Hepatocyte (in vitro differentiated cells): ENCODE data around the gene GVQW3.

Experiments
- EZH2 ChIP-seq: fragments of 200-600 bp; sonication (generic); IDR thresholded peaks from 2 replicates; pipeline ENCODE4 v1.6.1; 2016; ENCODE audit warnings: antibody characterized with exemption, mild to moderate bottlenecking, borderline replicate concordance
- TF ChIP-seq, protein P1 (sequence below): fragments of 200-600 bp; sonication (generic); IDR thresholded peaks from 2 replicates; pipeline ENCODE4 v1.5.1; 2016; ENCODE audit warnings: antibody characterized with exemption, mild to moderate bottlenecking; ENCODE audit not compliant: poor library complexity

DNA sequence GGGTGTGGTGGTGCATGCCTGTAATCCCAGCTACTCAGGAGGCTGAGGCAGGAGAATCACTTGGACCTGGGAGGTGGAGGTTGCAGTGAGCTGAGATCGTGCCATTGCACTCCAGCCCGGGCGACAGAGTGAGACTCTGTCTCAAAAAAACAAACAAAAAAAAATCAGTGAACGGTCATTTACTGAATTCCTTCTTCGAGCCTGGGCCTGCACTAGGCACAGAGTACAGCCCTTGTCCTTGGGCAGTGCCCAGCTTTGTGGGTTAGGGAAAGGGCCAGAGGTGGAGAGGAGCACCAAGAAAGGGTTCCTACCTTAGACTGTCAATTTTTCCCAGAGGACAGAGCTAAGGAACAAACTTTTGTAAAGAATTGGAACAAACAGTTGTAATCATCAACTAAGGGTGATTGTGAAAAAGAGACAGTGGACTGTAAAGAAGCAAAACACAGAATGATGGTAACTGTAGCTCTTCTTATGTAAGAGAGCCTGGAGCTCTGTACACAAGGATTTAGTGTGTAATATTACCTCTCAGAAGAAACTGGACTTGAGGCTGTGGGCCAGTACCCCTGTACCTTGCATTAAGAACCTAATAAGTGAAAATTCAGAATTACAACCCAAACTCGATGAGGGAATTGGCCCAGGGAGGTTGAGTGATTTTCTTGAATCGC lies 10.8 kb downstream of the GVQW3 start:
- TF ChIP-seq, protein P1, sequence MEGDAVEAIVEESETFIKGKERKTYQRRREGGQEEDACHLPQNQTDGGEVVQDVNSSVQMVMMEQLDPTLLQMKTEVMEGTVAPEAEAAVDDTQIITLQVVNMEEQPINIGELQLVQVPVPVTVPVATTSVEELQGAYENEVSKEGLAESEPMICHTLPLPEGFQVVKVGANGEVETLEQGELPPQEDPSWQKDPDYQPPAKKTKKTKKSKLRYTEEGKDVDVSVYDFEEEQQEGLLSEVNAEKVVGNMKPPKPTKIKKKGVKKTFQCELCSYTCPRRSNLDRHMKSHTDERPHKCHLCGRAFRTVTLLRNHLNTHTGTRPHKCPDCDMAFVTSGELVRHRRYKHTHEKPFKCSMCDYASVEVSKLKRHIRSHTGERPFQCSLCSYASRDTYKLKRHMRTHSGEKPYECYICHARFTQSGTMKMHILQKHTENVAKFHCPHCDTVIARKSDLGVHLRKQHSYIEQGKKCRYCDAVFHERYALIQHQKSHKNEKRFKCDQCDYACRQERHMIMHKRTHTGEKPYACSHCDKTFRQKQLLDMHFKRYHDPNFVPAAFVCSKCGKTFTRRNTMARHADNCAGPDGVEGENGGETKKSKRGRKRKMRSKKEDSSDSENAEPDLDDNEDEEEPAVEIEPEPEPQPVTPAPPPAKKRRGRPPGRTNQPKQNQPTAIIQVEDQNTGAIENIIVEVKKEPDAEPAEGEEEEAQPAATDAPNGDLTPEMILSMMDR, result no peak
- TF ChIP-seq EZH2, result no peak
